Adrenal gland (tissue), 12 donors: ENCODE measurements around the gene MFSD11. TPM values are rescaled to one million over a fixed set of nuclear protein-coding genes. Genes with fewer than 3 reads are reported as not detected.
"Not testable (repeated sequence)": the region's sequence is repeated elsewhere in the genome, so short reads cannot be mapped to it uniquely, and the experiment has no call there.

Experiments
- DNase-seq, 7 donors: peaks; one replicate each; pipeline ENCODE4 v3.0.0-alpha.2; 2019 to 2020
- H3K27ac ChIP-seq, 5 donors: fragments of 200-600 bp; sonication (generic) in 4 of 5; 1 replicate in 3 of 5; 2 replicates in 2 of 5; pipeline versions ENCODE4 v1.5.1 to v1.8.0; 2016 to 2020; ENCODE audit warnings: mild to moderate bottlenecking in 1 of 5
- H3K27me3 ChIP-seq: fragments of 200-600 bp; 2 replicates; pipeline ENCODE4 v1.8.0; 2021
- H3K36me3 ChIP-seq, 2 donors: fragments of 200-600 bp; replicated peaks in 1 of 2; 1 replicate in 1 of 2; 2 replicates in 1 of 2; pipeline versions ENCODE4 v1.5.1 to v1.8.0; 2018 to 2022
- H3K4me1 ChIP-seq, 2 donors: fragments of 200-600 bp; replicated peaks in 1 of 2; 1 replicate in 1 of 2; 2 replicates in 1 of 2; pipeline versions ENCODE4 v1.5.1 to v1.8.0; 2018 to 2021
- H3K4me3 ChIP-seq, 4 donors: fragments of 200-600 bp; sonication (generic) in 3 of 4; one replicate each; pipeline ENCODE4 v1.5.1; 2016 to 2018
- H3K9me3 ChIP-seq, 3 donors: fragments of 200-600 bp; sonication (generic) in 1 of 3; replicated peaks in 1 of 3; 1 replicate in 2 of 3; 2 replicates in 1 of 3; pipeline versions ENCODE4 v1.5.1 to v1.8.0; 2016 to 2021
- POLR2A ChIP-seq, 2 donors: fragments of 450-650 bp; IDR thresholded peaks; one replicate each; pipeline ENCODE4 v1.6.1; 2017; ENCODE audit warnings: antibody characterized with exemption in 2 of 2, mild to moderate bottlenecking in 2 of 2, moderate library complexity in 1 of 2
- WGBS, 4 donors: extraction: QIAGEN DNeasy Blood & Tissue Kit in 2 of 4; methylation state at CpG; one replicate each; pipeline versions ENCODE4 v1.1.5 to v1.1.7; 2013 to 2017; 5-methylcytosine and 5-hydroxymethylcytosine counted together
- intact Hi-C, 2 donors: fragments of 100-400 bp; cut with DNase I; formaldehyde crosslinking; loops; one replicate each; pipeline versions ENCODE4 v1.14.1 to v1.15.0; 2022 to 2023
- polyA plus RNA-seq, 3 donors: library from polyadenylated mRNA; stranded (reverse); fragments of 200-250 nt in 2 of 3; fragments of 350-450 nt in 1 of 3; fragmentation: Illumina TruSeq in 1 of 3; extraction: RNeasy Lipid Tissue Mini Kit (QIAGEN cat#74804) in 1 of 3; gene quantifications; one replicate each; pipeline ENCODE4 v1.2.3, GENCODE V29; 2013 to 2014
- total RNA-seq, 9 donors: library from RNA; depleted of rRNA in 4 of 9; stranded (reverse); fragments of >200 nt in 4 of 9; fragments of 120-200 nt in 1 of 9; fragmentation: NEBNext Ultra II Directional in 1 of 9; extraction: Animal tissue kit (Norgen Biotek cat#: 25700) in 1 of 9; gene quantifications; one replicate each; pipeline versions ENCODE4 v1.1.0 to v1.2.4, GENCODE V29; 2013 to 2023
- TF ChIP-seq, protein P1 (sequence below), 6 experiments: fragments of 450-650 bp in 4 of 6; fragments of 200-600 bp in 2 of 6; sonication (generic) in 1 of 6; IDR thresholded peaks; 1 replicate in 5 of 6; 2 replicates in 1 of 6; pipeline versions ENCODE4 v1.5.1 to v1.8.0; 2016 to 2021; ENCODE audit warnings: antibody characterized with exemption in 6 of 6, mild to moderate bottlenecking in 2 of 6, moderate library complexity in 1 of 6
- donor health status: healthy with polysubstance abuse.
- donor health status: Bipolar disorder and iron deficiency.
- donor health status: DM: yes; HTN: yes; CAD: no.
- donor health status: DM: no; HTN: no; CAD: no.
- donor health status: DM: no; HTN: no; CAD: no.
- donor health status: DM: yes; HTN: yes; CAD: no.

The MFSD11 gene
- total and polyA plus RNA-seq, 12 donors: 9.4 to 50.0 (median 29.9) TPM

DNA sequence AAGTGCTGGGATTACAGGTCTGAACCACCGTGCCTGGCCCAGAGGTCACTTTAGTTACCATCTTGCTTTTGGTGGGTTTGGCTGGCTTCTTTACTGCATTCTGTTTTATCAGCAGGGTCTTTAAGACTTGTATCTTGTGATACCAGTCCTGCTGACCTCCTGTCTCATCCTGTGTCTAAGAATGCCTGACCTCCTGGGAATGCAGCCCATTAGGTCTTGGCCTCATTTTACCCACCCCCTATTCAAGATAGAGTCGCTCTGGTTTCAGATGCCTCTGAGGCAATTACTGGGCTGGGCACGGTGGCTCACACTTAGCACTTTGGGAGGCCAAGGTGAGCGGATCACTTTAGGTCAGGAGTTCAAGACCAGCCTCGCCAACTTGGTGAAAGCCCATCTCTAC lies 63.8 kb downstream of the MFSD11 start:
- intact Hi-C loops: no loop called here
- 91 to 97% (median 92%) methylated on average over 5 of the region's 5 CpGs for WGBS, 4 donors
- TF ChIP-seq, protein P1, sequence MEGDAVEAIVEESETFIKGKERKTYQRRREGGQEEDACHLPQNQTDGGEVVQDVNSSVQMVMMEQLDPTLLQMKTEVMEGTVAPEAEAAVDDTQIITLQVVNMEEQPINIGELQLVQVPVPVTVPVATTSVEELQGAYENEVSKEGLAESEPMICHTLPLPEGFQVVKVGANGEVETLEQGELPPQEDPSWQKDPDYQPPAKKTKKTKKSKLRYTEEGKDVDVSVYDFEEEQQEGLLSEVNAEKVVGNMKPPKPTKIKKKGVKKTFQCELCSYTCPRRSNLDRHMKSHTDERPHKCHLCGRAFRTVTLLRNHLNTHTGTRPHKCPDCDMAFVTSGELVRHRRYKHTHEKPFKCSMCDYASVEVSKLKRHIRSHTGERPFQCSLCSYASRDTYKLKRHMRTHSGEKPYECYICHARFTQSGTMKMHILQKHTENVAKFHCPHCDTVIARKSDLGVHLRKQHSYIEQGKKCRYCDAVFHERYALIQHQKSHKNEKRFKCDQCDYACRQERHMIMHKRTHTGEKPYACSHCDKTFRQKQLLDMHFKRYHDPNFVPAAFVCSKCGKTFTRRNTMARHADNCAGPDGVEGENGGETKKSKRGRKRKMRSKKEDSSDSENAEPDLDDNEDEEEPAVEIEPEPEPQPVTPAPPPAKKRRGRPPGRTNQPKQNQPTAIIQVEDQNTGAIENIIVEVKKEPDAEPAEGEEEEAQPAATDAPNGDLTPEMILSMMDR (IDR thresholded peaks at IDR 0.05): no peak
- TF ChIP-seq POLR2A (IDR thresholded peaks at IDR 0.05): no peak
- Histone ChIP-seq H3K4me1 (no peaks in the 10 kb centered on the region), H3K36me3 (no peaks in the 10 kb centered on the region), H3K9me3 (no peaks in the 10 kb centered on the region), H3K4me3 (no peak overlapping the region), H3K27ac (no peak overlapping the region), H3K27me3 (no peaks in the 10 kb centered on the region)
- DNase-seq: no peak

DNA sequence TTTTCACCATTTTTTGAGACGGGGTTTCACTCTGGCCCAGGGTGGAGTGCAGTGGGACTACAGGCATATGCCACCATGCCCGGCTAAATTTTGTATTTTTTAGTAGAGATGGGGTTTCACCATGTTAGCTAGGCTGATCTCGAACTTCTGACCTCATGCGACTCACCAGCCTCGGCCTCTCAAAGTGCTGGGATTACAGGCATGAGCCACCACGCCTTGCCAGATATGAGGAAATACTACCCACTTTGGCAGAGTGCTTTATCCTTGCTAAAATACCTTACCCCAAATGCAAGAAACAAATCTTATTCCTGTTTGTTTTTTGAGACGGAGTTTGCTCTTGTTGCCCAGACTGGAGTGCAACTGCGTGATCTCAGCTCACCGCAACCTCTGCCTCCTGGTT lies 67.4 kb downstream of the MFSD11 start:
- Histone ChIP-seq H3K36me3 (no peaks in the 10 kb centered on the region), H3K4me1 (no peaks in the 10 kb centered on the region), H3K27me3 (no peaks in the 10 kb centered on the region), H3K9me3 (no peaks in the 10 kb centered on the region), H3K27ac (no peak overlapping the region), H3K4me3 (no peak overlapping the region)
- 83 to 89% (median 86%) methylated on average over 9 of the region's 9 CpGs for WGBS, 4 donors
- no peak for DNase-seq
- no peak for TF ChIP-seq POLR2A (IDR thresholded peaks at IDR 0.05)
- TF ChIP-seq, protein P1 (IDR thresholded peaks at IDR 0.05): no peak
- intact Hi-C loops: no loop called here

DNA sequence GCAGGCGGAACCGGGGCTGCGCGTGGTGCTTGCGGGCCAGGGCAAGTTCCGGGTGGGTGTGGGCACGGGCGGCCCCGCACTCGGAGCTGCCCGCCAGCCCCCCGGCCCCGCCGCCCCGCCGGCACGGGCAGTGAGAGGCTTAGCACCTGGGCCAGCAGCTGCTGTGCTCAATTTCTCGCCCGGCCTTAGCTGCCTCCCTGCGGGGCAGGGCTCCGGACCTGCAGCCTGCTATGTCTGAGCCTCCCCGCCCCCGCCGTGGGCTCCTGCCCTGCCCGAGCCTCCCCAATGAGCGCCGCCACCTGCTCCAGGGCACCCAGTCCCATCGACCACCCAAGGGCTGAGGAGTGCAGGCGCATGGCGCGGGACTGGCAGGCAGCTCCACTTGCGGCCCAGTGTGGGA lies 68.2 kb downstream of the MFSD11 start:
- H3K9me3 ChIP-seq, DNase-seq, H3K27ac ChIP-seq, H3K36me3 ChIP-seq, intact Hi-C loops, H3K4me1 ChIP-seq, H3K4me3 ChIP-seq, H3K27me3 ChIP-seq: not testable (repeated sequence)
- WGBS, 4 donors: 91 to 96% (median 95%) methylated on average over 4 to 32 of the region's 32 CpGs

DNA sequence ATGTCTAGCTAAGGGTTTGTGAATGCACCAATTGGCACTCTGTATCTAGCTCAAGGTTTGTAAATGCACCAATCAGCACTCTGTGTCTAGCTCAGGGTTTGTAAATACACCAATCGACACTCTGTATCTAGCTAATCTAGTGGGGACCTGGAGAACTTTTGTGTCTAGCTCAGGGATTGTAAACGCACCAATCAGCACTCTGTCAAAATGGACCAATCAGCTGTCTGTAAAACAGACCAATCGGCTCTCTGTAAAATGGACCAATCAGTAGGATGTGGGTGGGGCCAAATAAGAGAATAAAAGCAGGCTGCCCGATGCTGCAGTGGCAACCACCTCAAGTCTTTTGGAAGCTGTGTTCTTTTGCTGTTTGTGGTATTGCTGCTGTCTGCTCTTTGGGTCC lies 68.8 kb downstream of the MFSD11 start:
- WGBS, 4 donors: 91 to 96% (median 94%) methylated on average over 4 of the region's 4 CpGs
- DNase-seq, H3K27me3 ChIP-seq, intact Hi-C loops, H3K4me1 ChIP-seq, H3K27ac ChIP-seq, H3K9me3 ChIP-seq, H3K36me3 ChIP-seq, H3K4me3 ChIP-seq: not testable (repeated sequence)

DNA sequence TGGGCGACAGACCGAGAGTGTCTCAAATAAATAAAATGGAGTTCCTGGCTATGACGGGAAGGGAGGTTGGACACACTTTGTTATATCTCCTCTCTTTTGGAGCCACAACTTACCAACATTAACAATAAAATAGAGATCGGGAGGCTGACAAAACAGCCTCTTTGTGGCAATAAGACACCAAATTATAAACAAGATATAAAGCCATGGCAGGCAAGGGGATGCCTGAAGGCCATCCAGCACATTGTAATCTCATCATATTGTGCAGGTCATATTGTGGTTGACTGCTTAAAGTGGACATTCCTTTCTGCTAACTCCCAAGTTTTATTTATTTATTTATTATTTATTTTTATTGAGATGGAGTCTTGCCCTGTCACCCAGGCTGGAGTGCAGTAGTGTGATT lies 70.4 kb downstream of the MFSD11 start:
- Histone ChIP-seq H3K36me3 (no peaks in the 10 kb centered on the region), H3K9me3 (no peaks in the 10 kb centered on the region), H3K4me1 (no peaks in the 10 kb centered on the region), H3K27ac (no peak overlapping the region), H3K4me3 (no peak overlapping the region), H3K27me3 (no peaks in the 10 kb centered on the region)
- intact Hi-C loops: no loop called here
- no peak for TF ChIP-seq POLR2A (IDR thresholded peaks at IDR 0.05)
- TF ChIP-seq, protein P1 (IDR thresholded peaks at IDR 0.05): no peak
- DNase-seq: no peak
- 88 to 95% (median 92%) methylated on average over 4 of the region's 4 CpGs for WGBS, 4 donors
